GM12865 (cell line): Measurements from ENCODE around the gene ARAP1.
A peak's percentile ranks its signal among the peaks of the same experiment; 100 is the strongest.

ENCODE experiments used
- DNase-seq: peaks from one replicate; pipeline ENCODE4 v3.0.0; 2010; ENCODE audit warnings: low read depth
- H3K4me3 ChIP-seq: 2 replicates; pipeline ENCODE4 v1.5.1; 2011; ENCODE audit warnings: mild to moderate bottlenecking, low read depth, low read length, control low read depth
- TF ChIP-seq, protein P1 (sequence below): IDR thresholded peaks from 2 replicates; pipeline ENCODE4 v1.5.1; 2011; ENCODE audit warnings: low read length, control low read depth, low read depth, inconsistent platforms; ENCODE audit not compliant: insufficient read depth; ENCODE audit errors: missing control alignments

ARAP1 gene

DNA sequence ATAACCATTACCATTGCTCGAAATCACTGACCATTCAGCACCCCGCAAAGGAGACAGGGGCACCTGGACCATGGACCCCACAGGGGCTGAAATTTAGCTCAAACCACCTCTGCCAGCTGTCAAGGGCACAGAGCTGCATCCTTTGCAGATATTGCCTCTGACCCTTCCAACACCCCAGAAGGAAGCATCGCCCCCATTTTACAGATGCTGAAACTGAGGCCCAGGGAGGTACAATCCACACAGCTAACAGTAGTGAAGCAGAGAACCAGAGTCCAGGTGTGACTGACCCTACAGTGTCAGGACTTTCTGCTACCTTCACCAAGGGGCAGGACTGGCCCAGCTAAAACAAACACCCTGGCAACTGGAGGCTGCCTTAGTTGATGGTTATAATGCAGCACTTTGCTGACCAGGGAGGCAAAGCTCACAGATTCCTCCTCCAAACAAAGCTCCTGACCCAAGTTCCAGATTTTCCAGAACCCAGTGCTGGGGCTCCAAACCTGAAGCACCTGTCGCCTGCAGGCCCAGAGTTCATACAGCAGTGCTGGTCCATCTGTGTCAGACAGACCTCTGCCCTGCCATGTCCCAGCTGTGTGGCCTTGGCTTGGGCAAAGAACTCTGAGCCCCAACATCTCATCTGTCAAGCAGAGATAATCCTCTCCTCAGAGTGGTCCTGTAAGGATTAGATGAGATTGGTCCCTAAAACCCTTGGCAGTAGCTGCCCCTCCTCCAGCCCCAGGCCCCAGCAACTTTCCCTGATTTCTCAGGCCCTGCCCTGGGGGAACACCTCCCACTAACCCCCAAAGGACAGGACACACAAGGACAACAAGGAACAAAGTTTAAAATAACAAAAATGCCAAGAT lies 15.2 kb upstream of the ARAP1 start:
- no peak overlapping the region for H3K4me3 ChIP-seq
- TF ChIP-seq, protein P1, sequence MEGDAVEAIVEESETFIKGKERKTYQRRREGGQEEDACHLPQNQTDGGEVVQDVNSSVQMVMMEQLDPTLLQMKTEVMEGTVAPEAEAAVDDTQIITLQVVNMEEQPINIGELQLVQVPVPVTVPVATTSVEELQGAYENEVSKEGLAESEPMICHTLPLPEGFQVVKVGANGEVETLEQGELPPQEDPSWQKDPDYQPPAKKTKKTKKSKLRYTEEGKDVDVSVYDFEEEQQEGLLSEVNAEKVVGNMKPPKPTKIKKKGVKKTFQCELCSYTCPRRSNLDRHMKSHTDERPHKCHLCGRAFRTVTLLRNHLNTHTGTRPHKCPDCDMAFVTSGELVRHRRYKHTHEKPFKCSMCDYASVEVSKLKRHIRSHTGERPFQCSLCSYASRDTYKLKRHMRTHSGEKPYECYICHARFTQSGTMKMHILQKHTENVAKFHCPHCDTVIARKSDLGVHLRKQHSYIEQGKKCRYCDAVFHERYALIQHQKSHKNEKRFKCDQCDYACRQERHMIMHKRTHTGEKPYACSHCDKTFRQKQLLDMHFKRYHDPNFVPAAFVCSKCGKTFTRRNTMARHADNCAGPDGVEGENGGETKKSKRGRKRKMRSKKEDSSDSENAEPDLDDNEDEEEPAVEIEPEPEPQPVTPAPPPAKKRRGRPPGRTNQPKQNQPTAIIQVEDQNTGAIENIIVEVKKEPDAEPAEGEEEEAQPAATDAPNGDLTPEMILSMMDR: no peak
- DNase-seq: no peak

DNA sequence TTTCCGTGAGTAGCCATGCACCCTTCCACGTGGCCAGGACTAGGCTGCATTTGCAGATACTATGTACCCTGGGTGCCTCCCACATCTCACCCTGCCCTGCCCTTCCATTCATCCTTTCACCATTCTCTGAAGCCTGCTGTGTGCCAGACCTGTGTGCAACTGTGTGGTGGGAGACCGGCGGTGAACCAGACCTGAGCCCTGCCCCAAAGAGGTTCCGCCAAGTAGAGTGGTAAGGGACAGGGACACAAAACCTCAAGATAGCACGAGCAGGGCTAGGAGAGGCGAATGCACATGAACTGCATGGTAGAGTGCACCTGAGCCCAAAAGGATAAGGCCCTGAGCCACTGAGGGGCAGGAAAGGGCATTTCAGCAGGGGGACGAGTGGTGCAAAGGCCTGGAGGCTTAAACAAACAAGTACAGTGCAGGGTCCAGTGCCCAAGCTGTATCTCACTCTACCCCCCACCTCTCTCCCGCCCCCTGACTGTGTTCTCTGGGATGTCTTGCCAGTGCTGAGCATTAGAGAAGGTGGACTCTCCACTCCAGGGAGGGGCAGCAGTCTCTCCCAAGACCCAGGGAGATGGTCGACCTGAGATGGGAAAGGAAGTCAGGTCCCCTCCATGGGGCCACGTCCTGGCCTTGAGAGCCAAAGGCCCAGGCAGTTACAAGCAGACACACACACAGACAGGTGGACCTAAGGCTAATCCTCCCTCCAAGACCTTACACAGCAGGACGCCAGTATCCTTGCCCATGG lies 14.1 kb upstream of the ARAP1 start:
- no peak for DNase-seq
- no peak overlapping the region for H3K4me3 ChIP-seq
- TF ChIP-seq, protein P1: no peak

DNA sequence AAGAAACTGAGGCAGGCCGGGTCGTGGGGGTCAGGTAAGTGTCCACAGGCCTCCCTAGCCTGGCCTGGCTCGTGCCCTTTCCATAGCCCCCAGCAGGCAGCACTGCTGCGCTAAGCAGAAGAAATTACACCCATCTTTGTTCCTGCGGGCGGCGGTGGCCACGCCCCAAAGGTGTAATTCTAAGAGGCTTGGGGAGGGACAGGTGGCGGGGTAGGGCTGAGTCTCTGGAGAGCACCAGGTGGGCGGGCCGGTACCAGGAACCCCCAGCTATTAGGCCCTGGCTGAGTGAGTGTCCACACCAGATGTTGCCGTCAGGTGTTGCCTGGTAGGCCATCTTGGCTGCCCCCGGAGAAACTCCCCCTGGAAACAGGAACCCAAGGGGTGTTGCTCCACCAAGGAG lies 12.3 kb upstream of the ARAP1 start:
- no peak overlapping the region for H3K4me3 ChIP-seq
- DNase-seq: no peak
- TF ChIP-seq, protein P1: no peak

DNA sequence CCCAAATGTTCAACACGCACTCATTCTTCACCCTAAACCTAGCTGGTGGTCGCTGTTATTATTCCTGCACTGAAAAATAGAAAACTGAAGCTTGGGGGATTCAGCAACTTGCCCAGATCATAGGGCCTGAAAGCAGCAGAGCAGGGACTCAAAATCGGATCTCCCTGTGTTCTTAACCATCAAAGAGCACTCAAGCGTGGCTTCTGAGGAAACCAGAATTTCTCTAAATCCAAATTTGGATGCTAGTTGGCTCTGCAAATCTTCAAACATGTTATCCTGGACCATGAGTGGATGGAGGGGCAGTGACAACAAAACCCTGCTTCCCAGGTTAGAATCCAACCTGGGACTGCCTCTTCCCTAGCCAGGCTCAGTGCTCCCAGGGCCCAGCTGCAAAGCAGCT lies 11.6 kb upstream of the ARAP1 start:
- H3K4me3 ChIP-seq: no peak overlapping the region
- DNase-seq: no peak
- TF ChIP-seq, protein P1: no peak

DNA sequence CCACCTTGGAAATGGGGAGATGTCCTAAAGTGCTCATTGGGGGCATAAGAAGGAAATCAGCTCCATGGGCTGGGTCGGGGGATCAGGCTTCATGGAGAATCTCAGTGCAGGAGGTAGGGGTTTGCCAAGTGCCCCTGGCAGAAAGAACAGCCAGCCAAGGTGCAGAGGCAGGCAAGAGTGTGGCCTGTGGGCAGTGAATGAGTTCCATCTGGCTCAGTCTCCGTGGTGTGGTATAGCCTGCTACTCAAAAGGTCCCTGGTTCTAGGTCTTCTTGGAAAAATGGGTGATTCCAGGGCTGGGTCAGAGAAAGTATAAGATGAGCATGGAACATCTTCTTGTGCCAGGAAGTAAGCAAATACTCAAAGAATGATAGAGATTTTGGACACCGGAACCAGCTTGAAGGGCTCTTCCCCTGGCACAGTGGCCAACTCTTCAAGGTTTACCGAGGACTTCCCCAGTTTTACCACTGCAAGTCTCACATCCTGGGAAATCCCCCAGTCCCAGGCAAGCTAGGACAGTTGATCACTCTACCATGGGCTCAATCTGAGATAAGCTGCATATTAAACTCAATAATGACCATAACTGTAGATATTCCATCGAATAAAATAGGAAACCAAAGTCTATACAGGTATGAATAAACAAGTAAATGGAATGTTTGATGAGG lies 10.6 kb upstream of the ARAP1 start:
- H3K4me3 ChIP-seq: no peak overlapping the region
- peak; percentile 80 for DNase-seq
- TF ChIP-seq, protein P1: no peak

DNA sequence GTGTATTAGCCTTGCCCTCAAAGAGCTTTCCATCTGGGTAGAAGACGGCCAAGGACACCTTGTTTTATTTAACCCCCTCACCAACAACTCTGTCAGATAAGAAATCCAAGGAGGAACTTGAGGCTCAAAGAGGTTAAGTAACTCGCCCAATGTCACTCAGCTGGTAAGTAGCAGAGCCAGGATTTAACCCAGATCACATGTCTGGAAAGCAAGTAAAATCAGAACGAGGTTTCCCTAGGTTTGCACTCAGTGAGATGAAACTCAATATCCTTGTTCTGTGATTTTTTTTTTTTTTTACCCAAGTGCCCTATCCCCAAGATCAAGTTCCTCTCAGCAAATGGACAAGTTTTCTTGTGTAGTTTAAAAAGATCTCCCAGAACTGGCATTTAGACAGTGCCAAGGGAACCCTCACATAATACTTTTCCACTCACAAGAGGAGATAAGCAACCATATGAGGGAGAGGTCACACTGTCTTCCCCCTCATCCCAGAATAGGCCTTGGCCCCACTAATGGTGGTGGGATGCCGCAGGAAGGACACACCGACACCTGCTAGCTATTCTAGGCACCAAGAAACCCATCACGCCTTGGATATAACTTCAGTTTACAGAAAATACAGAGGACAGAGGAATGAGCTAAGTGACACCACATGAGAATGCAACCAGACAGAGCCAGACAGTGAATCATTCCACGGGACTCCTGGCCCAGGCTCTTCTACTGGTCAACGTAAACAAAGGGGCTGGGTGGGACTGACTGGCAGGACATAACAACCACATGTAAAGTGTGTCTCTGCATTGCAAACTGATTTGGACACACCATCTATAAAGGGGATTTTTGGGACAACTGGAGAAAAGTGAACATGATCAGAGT lies 8.6 kb upstream of the ARAP1 start:
- TF ChIP-seq, protein P1: no peak
- H3K4me3 ChIP-seq: no peak overlapping the region
- DNase-seq: no peak
